A673 (cell line): ENCODE data around the gene CIT. TPM values are rescaled to one million over a fixed set of nuclear protein-coding genes. Genes with fewer than 3 reads are reported as not detected.

ENCODE experiments used
- BruUV-seq: library from RNA; stranded (reverse); fragments of 400-500 nt; replicated peaks from 2 replicates; lab custom pipeline; 2021; lab: Mats Ljungman, UMichigan
- CTCF ChIA-PET: fragments of 300-600 bp; sonication (Branson Sonifier 250); formaldehyde crosslinking; loops from one replicate; lab custom pipeline; 2022; ENCODE audit warnings: antibody characterized with exemption; lab: Charles Lee
- POLR2A ChIA-PET: fragments of 300-600 bp; sonication (Branson Sonifier 250); formaldehyde crosslinking; loops from one replicate; lab custom pipeline; 2022; ENCODE audit warnings: antibody characterized with exemption; ENCODE audit not compliant: low non-redundant PET; lab: Charles Lee
- DNase-seq: peaks from one replicate; pipeline ENCODE4 v3.0.0-alpha.2; 2015; ENCODE audit warnings: low spot score
- H3K27ac ChIP-seq: fragments of 200-600 bp; sonication (generic); 2 replicates; pipeline ENCODE4 v1.5.1; 2016; ENCODE audit warnings: mixed run types, low read depth, mild to moderate bottlenecking, mixed read lengths, antibody characterized with exemption, low read length; ENCODE audit not compliant: poor library complexity, severe bottlenecking
- H3K27me3 ChIP-seq: fragments of 200-600 bp; sonication (generic); replicated peaks from 2 replicates; pipeline ENCODE4 v1.6.1; 2017; ENCODE audit warnings: mixed run types, low read depth, mild to moderate bottlenecking, mixed read lengths, antibody characterized with exemption, low read length; ENCODE audit not compliant: insufficient read depth, poor library complexity
- H3K36me3 ChIP-seq: fragments of 200-600 bp; sonication (generic); 2 replicates; pipeline ENCODE4 v1.6.1; 2016; ENCODE audit warnings: mixed run types, mild to moderate bottlenecking, mixed read lengths, antibody characterized with exemption, low read length; ENCODE audit not compliant: insufficient read depth, poor library complexity, severe bottlenecking
- H3K4me1 ChIP-seq: fragments of 200-600 bp; sonication (generic); 2 replicates; pipeline ENCODE4 v1.6.1; 2017; ENCODE audit warnings: mixed run types, mild to moderate bottlenecking, mixed read lengths, antibody characterized with exemption, low read length; ENCODE audit not compliant: insufficient read depth, poor library complexity, severe bottlenecking
- H3K4me3 ChIP-seq: fragments of 200-600 bp; sonication (generic); 2 replicates; pipeline ENCODE4 v1.5.1; 2016; ENCODE audit warnings: low read depth, mixed run types, mild to moderate bottlenecking, mixed read lengths, low read length; ENCODE audit not compliant: poor library complexity, severe bottlenecking
- H3K9me3 ChIP-seq: fragments of 200-600 bp; sonication (generic); 2 replicates; pipeline ENCODE4 v1.6.1; 2016; ENCODE audit warnings: mixed run types, low read depth, mild to moderate bottlenecking, mixed read lengths, antibody characterized with exemption, low read length; ENCODE audit not compliant: poor library complexity, severe bottlenecking
- EZH2 ChIP-seq: fragments of 200-600 bp; sonication (generic); IDR thresholded peaks from 2 replicates; pipeline ENCODE4 v1.6.1; 2017; ENCODE audit warnings: borderline replicate concordance, low read depth, mild to moderate bottlenecking, mixed read lengths, antibody characterized with exemption, low read length; ENCODE audit not compliant: poor library complexity, severe bottlenecking
- intact Hi-C: fragments of 100-400 bp; cut with micrococcal nuclease; formaldehyde crosslinking; loops from one replicate; pipeline ENCODE4 v1.10.0; 2022; ENCODE audit not compliant: unreplicated experiment
- total RNA-seq: library from RNA; stranded (reverse); gene quantifications from 2 replicates; pipeline ENCODE4 v1.2.3, GENCODE V29; 2021
- TF ChIP-seq, protein P1 (sequence below): fragments of 300-800, 200-600 bp; sonication (generic); conservative IDR thresholded peaks from 2 replicates; pipeline ENCODE4 v1.5.1; 2017; ENCODE audit warnings: low read depth, mild to moderate bottlenecking, antibody characterized with exemption, low read length, moderate library complexity, mixed read lengths

The CIT gene
- total RNA-seq, 1 experiment from 2014 or later, result 62.4 TPM

DNA sequence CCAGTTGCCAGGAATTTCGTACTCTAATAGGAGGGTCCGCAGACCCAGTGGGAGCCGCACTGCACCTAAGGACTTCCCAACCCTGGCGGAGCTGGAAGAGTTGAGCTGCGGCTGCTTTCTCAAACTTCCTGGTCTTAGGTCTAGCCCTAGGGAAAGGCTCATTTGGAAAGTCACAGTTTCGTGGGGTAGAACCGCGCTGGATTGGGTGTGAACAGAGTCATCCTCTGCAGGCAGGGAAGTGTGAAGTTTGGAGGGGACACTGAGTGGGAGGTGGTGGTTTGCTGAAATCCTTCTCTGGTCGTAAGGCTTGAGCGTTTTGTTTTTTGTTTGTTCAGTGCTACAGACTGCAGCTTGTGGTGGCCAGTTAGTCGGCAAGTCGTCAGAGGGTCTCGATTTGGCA lies 190.3 kb downstream of the CIT start:
- intact Hi-C loops, result no loop called here
- Histone ChIP-seq H3K4me3 (no peak overlapping the region), H3K27ac (no peak overlapping the region), H3K9me3 (no peaks in the 10 kb centered on the region), H3K4me1 (no peaks in the 10 kb centered on the region), H3K36me3 (peaks cover 18% of the 10 kb centered on the region), H3K27me3 (no peaks in the 10 kb centered on the region)
- BruUV-seq, result no TSS peak
- ChIA-PET POLR2A (no interaction called here), CTCF (interaction anchor here (0.5 kb wide), 1 partner anchor 252 kb away, joined by 5 read pairs; no protein-coding TSS in a partner anchor)
- no peak for DNase-seq
- TF ChIP-seq, protein P1, sequence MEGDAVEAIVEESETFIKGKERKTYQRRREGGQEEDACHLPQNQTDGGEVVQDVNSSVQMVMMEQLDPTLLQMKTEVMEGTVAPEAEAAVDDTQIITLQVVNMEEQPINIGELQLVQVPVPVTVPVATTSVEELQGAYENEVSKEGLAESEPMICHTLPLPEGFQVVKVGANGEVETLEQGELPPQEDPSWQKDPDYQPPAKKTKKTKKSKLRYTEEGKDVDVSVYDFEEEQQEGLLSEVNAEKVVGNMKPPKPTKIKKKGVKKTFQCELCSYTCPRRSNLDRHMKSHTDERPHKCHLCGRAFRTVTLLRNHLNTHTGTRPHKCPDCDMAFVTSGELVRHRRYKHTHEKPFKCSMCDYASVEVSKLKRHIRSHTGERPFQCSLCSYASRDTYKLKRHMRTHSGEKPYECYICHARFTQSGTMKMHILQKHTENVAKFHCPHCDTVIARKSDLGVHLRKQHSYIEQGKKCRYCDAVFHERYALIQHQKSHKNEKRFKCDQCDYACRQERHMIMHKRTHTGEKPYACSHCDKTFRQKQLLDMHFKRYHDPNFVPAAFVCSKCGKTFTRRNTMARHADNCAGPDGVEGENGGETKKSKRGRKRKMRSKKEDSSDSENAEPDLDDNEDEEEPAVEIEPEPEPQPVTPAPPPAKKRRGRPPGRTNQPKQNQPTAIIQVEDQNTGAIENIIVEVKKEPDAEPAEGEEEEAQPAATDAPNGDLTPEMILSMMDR, result no peak
- no peak for TF ChIP-seq EZH2

DNA sequence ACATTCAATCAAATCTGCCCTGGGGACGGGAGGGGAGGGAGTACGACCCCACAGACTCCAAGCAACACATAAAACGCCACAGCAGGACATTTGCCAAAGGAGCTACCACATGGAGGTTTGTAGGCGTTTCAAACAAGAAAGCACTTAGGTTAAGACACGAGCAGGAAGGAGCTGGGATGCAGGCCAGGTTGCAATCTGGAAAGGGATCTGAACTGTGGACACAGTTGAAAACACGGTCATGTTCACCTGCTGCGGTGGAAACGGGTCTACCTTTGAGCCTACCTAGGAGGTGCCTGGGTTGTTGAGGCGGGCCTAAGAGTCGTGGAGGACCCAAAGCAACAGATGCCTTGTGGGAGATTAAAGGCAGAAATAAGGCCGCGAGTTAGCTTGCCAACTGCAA lies 190.8 kb downstream of the CIT start:
- no peaks in the 10 kb centered on the region for H3K27me3 ChIP-seq
- no peak for TF ChIP-seq EZH2
- TF ChIP-seq, protein P1, result no peak
- no peak overlapping the region for H3K27ac ChIP-seq
- no peak overlapping the region for H3K4me3 ChIP-seq
- peaks cover 20% of the 10 kb centered on the region for H3K36me3 ChIP-seq
- no TSS peak for BruUV-seq
- intact Hi-C loops, result no loop called here
- no peaks in the 10 kb centered on the region for H3K9me3 ChIP-seq
- CTCF ChIA-PET, result interaction anchor here (0.5 to 1.2 kb wide), 2 partner anchors 18 to 253 kb away, joined by 3 to 5 read pairs; partner anchors contain the start of gene PRKAB1
- H3K4me1 ChIP-seq, result no peaks in the 10 kb centered on the region
- DNase-seq, result no peak
- POLR2A ChIA-PET, result no interaction called here

DNA sequence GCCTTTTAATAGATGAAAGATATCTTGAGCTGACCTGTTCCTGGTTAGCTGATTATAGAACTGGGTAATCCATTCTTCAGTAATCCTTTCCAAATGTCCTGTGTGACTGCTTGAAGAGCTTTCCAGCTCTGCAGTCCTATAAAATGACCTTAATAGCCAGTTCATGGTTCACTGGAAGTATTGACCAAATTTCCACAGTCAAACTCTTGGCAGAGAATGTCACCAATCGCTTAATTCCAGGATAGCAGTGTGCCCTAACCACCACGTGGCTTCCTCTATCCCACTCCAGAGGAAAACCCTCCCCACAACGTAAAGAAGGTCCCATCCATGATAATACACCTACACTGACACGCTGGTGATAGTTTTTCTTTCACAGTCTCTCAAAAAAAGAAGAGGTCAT lies 191.7 kb downstream of the CIT start:
- H3K9me3 ChIP-seq, result no peaks in the 10 kb centered on the region
- H3K4me3 ChIP-seq, result no peak overlapping the region
- H3K27me3 ChIP-seq, result no peaks in the 10 kb centered on the region
- ChIA-PET CTCF (interaction anchor here (1.2 kb wide), 1 partner anchor 17 kb away, joined by 3 read pairs; the partner anchor contains the start of gene PRKAB1), POLR2A (no interaction called here)
- no peaks in the 10 kb centered on the region for H3K4me1 ChIP-seq
- intact Hi-C loops, result no loop called here
- no peak overlapping the region for H3K27ac ChIP-seq
- no peak for TF ChIP-seq EZH2
- TF ChIP-seq, protein P1, result no peak
- H3K36me3 ChIP-seq, result peaks cover 20% of the 10 kb centered on the region
- BruUV-seq, result no TSS peak
- DNase-seq, result no peak
